H1 (cell line): ENCODE measurements around the gene TSPAN9.

Source experiments
- CTCF ChIP-seq, 3 experiments: IDR thresholded peaks; 1 replicate in 2 of 3; 2 replicates in 1 of 3; pipeline versions ENCODE4 v1.5.1 to v1.6.1; 2011; ENCODE audit warnings: low read length in 3 of 3, mild to moderate bottlenecking in 3 of 3, inconsistent platforms in 2 of 3, low read depth in 1 of 3, moderate library complexity in 1 of 3; ENCODE audit not compliant: insufficient read depth in 1 of 3; ENCODE audit errors: control extremely low read depth in 1 of 3
- EP300 ChIP-seq, 2 experiments: IDR thresholded peaks; 1 replicate in 1 of 2; 2 replicates in 1 of 2; pipeline ENCODE4 v1.6.1; 2011 to 2012; ENCODE audit warnings: low read depth in 2 of 2, low read length in 2 of 2, mild to moderate bottlenecking in 2 of 2, borderline replicate concordance in 1 of 2, inconsistent platforms in 1 of 2, moderate library complexity in 1 of 2
- GABPA ChIP-seq: IDR thresholded peaks from 2 replicates; pipeline ENCODE4 v1.6.1; 2011; ENCODE audit warnings: mild to moderate bottlenecking, low read length, moderate library complexity, borderline replicate concordance; ENCODE audit not compliant: insufficient read depth
- GTF2F1 ChIP-seq: IDR thresholded peaks from 2 replicates; pipeline ENCODE4 v1.6.1; 2012; ENCODE audit warnings: low read depth, low read length, improper control_type of control experiment, borderline replicate concordance
- KDM1A ChIP-seq: fragments of 200-600, 300-600 bp; sonication (generic); IDR thresholded peaks from 2 replicates; pipeline ENCODE4 v1.7.1; 2016; ENCODE audit warnings: mild to moderate bottlenecking, low read length, borderline replicate concordance
- MAFK ChIP-seq: IDR thresholded peaks from 2 replicates; pipeline ENCODE4 v1.6.1; 2012; ENCODE audit warnings: low read depth, mild to moderate bottlenecking, improper control_type of control experiment, low read length
- MAX ChIP-seq: IDR thresholded peaks from 2 replicates; pipeline ENCODE4 v1.6.1; 2012; ENCODE audit warnings: inconsistent platforms

GRCh38 chr12:3303410-3304136 lies 226.4 kb downstream of the TSPAN9 start:
- no peak for TF ChIP-seq EP300 (IDR thresholded peaks at IDR 0.05; ENCODE audit: borderline replicate concordance in 1 of 2, low read depth in 2 of 2, low read length in 2 of 2)
- TF ChIP-seq CTCF (IDR thresholded peaks at IDR 0.05; ENCODE audit: control extremely low read depth in 1 of 3, insufficient read depth in 1 of 3, low read depth in 1 of 3, low read length in 3 of 3), result peak in 2 of 3 experiments; percentile 76 to 77; a peak in 3 of 4 replicates
- TF ChIP-seq MAFK, result no peak
- no peak for TF ChIP-seq KDM1A
- TF ChIP-seq MAX, result no peak
- TF ChIP-seq GABPA, result no peak
- no peak for TF ChIP-seq GTF2F1
